Measurements from ENCODE around the gene WFDC10A. TPM values are rescaled to one million over a fixed set of nuclear protein-coding genes. Genes with fewer than 3 reads are reported as not detected.
"Not testable (repeated sequence)": the region's sequence is repeated elsewhere in the genome, so short reads cannot be mapped to it uniquely, and the experiment has no call there.

Gene WFDC10A
- total RNA-seq, 1 donor from 2014 or later: not detected

- DNase-seq (ENCODE audit: low read depth in 2 of 2): no peak
Measured at GRCh38 chr20:45647441-45648050, 18.0 kb downstream of the WFDC10A start.

- DNase-seq (ENCODE audit: low read depth in 2 of 2): no peak
Measured at GRCh38 chr20:45649312-45649863, 19.8 kb downstream of the WFDC10A start.

- DNase-seq (ENCODE audit: low read depth in 2 of 2): not testable (repeated sequence)
Measured at GRCh38 chr20:45651726-45652125, 22.2 kb downstream of the WFDC10A start.

- DNase-seq (ENCODE audit: low read depth in 2 of 2): not testable (repeated sequence)
Measured at GRCh38 chr20:45657038-45657437, 27.5 kb downstream of the WFDC10A start.

- no peak for DNase-seq (ENCODE audit: low read depth in 2 of 2)
Measured at GRCh38 chr20:45670139-45670538, 40.6 kb downstream of the WFDC10A start, which contains the start of gene WFDC11. Gene WFDC11, minus strand, starts transcription at chr20:45670239. Its CDS starts 19,639 bp downstream, at chr20:45650600.

- no peak for DNase-seq (ENCODE audit: low read depth in 2 of 2)
Measured at GRCh38 chr20:45672765-45673164, 43.2 kb downstream of the WFDC10A start.

GRCh38 chr20:45679650-45680049, 50.1 kb downstream of the WFDC10A start:
- DNase-seq (ENCODE audit: low read depth in 2 of 2): no peak

Other genes starting within 250 kb of the WFDC10A start
- gene DBNDD2, start 221.4 kb upstream of the WFDC10A start, total RNA-seq: 5.0 and 5.2 TPM in 2 replicates
- 17.4 and 22.2 TPM in 2 replicates for gene PIGT, start 213.6 kb upstream of the WFDC10A start, total RNA-seq
- not detected in 2 replicates for gene WFDC2, start 160.0 kb upstream of the WFDC10A start, total RNA-seq
- not detected in 2 replicates for gene SPINT3, start 114.1 kb upstream of the WFDC10A start, total RNA-seq
- not detected in 2 replicates for gene WFDC6, start 90.3 kb upstream of the WFDC10A start, total RNA-seq
- gene EPPIN, start 82.3 kb upstream of the WFDC10A start, total RNA-seq: not detected in 2 replicates
- not detected in 2 replicates for gene WFDC8, start 50.5 kb upstream of the WFDC10A start, total RNA-seq
- not detected in 2 replicates for gene WFDC9, start 1.5 kb downstream of the WFDC10A start, total RNA-seq
- gene WFDC11, start 40.5 kb downstream of the WFDC10A start, total RNA-seq: not detected in 2 replicates
- not detected in 2 replicates for gene WFDC13, start 72.3 kb downstream of the WFDC10A start, total RNA-seq
- gene WFDC10B, start 75.3 kb downstream of the WFDC10A start, total RNA-seq: not detected in 2 replicates
- gene SPINT4, start 92.6 kb downstream of the WFDC10A start, total RNA-seq: not detected in 2 replicates
- gene WFDC3, start 162.1 kb downstream of the WFDC10A start, total RNA-seq: not detected in 2 replicates
- gene DNTTIP1, start 162.2 kb downstream of the WFDC10A start, total RNA-seq: 14.4 and 15.1 TPM in 2 replicates
- gene UBE2C, start 182.9 kb downstream of the WFDC10A start, total RNA-seq: 4.2 and 10.7 TPM in 2 replicates
- gene TNNC2, start 197.6 kb downstream of the WFDC10A start, total RNA-seq: not detected in 2 replicates
- 9.4 and 11.9 TPM in 2 replicates for gene SNX21, start 204.1 kb downstream of the WFDC10A start, total RNA-seq
- gene ACOT8, start 227.7 kb downstream of the WFDC10A start, total RNA-seq: 25.7 and 35.3 TPM in 2 replicates
- 5.0 and 7.9 TPM in 2 replicates for gene ZSWIM3, start 227.9 kb downstream of the WFDC10A start, total RNA-seq